Stimulated activated CD4-positive, alpha-beta T cell treated with anti-CD3 and anti-CD28 coated beads, TNF-alpha, amount 100 ng/mL, for 48 hours (primary cell): ENCODE results near the gene ATG2A.

ENCODE experiments used
- DNase-seq, 3 donors: peaks; one replicate each; pipeline ENCODE4 v3.0.0-alpha.2; 2020; ENCODE audit warnings: low read depth in 3 of 3

Gene ATG2A

DNA sequence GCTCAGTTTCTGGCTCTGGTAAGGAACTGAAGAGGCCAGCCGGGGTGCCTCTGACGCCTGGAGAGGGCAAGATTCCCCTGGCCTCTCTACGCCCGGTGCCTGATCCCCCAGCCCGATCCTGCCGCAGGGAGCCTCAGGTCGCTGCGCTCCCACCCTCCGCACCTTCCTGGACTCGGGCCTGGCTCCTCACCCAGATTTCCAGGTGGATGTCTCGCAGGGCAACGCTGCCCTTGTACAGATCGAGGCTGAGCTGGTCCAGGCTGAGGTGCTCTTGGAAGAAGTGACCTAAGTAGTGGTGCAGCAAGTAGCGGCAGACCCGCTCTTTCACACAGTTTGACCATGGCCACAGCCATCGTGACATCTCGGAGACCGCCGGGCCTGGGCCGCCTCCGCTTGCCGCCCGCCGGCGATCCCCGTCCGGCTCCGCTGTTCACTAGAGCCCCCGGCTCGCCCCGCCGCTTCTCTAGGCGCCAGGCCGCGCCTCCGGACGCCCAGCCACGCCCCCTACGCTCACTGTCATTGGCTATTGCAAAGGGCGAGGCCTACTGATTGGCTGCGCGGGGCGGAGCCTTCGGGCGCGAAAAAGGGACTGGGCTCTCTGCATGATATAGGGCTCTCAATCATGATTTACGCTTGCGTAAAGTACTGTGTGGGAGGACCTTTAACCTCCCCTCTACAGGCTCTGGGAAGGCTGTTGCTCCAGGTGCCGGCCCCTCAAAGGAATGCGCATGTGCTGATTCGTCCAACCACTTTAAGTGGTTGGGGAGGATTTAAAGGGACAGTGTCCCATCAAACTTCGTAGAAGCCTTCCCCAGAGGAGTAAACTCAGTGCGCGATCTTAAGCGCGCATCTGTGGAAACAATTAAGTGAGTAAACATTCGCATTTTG lies at the start of gene ATG2A:
ATG2A (minus strand) TSS at position 435 of the 888 bp plus-strand sequence; CDS start at position 361, 74 bp downstream.
- DNase-seq = peak; percentile 98 to 99 (median 99)

GRCh38 chr11:64963072-64963631 lies 46.1 kb upstream of the ATG2A start:
- no peak for DNase-seq

DNA sequence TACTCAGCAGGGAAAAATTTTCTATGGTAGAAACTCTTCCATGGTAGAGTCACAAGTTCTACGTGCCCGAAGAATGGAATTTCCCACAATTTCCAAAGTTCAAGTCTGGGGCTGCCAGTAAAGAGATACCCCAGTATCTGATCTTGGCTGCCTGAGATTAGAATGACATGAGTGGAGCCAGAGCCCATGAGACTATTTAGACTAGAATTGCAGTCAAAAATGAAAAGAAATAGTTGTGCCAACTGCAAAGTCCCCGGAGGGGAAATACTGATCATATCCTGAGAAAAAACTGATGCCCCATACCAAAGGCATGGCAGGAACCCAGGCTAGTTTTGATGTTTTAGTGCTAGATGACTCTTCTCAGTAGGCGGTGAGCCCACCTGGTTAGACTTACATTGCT lies 43.7 kb upstream of the ATG2A start:
- DNase-seq = no peak

GRCh38 chr11:64959498-64959897 lies 42.5 kb upstream of the ATG2A start:
- DNase-seq = no peak

- no peak for DNase-seq
Measured at GRCh38 chr11:64954201-64954600, 37.2 kb upstream of the ATG2A start.

- DNase-seq = no peak
Measured at GRCh38 chr11:64951529-64951928, 34.5 kb upstream of the ATG2A start.

GRCh38 chr11:64947208-64947814 lies 30.3 kb upstream of the ATG2A start:
- no peak for DNase-seq

DNA sequence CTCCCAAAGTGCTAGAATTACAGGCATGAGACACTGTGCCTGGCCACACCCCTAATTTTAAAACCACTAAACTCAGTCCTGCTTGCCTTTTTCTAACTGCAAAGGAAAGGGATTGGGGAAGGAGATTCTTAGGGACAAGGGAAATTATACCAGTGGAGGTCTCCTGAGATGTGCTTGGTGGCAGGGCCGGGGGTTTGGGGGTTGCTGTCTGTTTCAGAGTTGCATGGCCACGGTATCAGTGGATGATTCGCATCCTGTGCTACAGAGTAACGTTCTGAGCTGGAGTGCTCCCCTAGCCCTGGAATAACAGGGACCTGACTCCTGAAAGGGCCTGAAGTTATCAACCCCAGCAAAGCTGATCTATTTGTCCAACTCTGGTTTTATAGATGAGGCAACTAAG lies 19.5 kb upstream of the ATG2A start:
- no peak for DNase-seq

- DNase-seq = no peak
Measured at GRCh38 chr11:64935359-64936081, 18.5 kb upstream of the ATG2A start, which contains the start of gene GPHA2. TSS of gene GPHA2 (minus strand) at chr11:64935893. CDS start at chr11:64935460, 433 bp downstream.

DNA sequence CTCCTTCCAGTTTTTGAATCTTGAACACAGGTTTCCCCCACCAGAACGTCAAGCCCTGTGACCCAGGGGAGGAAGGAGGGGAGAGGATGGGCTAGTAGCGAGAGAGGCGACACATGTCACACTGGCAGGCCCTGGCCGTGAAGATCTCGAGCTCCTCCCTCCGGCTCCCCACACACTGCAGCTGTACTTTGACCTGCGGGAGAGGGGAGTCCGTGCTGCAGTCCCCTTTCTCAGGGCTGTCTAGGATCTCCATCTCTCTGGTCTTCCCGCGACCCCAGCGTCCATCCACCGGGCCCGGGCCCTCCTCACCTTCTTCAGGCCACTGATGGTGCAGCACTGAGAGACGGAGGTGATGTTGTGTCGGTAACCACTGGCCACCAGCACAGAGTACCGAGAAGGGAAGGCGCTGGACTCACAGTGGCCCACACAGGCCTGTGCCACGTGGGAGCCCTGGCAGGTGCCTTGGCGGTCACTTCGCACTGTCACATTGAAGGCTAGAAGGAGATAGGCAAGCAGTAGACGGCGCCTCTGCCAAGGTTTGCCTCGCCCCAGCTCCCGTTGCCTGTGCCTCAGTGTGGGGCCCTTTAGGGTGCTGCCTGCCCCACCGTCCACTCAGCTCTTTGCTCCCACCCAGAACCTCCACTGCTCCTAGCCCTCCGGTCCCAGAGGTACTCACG lies 17.8 kb upstream of the ATG2A start:
- DNase-seq = no peak

- no peak for DNase-seq
Measured at GRCh38 chr11:64933935-64934681, 17.1 kb upstream of the ATG2A start.

GRCh38 chr11:64933213-64933934 lies 16.4 kb upstream of the ATG2A start:
- DNase-seq = no peak

GRCh38 chr11:64932324-64932723 lies 15.3 kb upstream of the ATG2A start:
- no peak for DNase-seq

GRCh38 chr11:64931290-64931689 lies 14.3 kb upstream of the ATG2A start:
- no peak for DNase-seq

DNA sequence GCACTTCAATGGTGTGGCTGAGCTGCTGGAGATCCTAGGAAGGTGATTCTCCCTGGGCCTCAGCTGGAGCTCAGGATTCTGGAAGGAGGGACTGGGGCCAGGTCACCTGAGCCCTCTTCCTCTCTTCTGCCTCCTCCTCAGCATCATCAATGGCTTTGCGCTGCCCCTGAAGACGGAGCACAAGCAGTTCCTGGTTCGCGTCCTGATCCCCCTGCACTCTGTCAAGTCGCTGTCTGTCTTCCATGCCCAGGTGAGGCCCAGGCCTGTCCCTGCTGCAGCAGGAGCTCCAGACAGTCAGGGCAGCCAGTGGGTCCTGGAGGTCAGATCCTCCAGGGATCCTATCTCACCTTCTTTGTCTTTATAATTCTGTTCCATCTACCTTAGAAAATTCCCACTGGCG lies 13.3 kb upstream of the ATG2A start:
- no peak for DNase-seq

DNA sequence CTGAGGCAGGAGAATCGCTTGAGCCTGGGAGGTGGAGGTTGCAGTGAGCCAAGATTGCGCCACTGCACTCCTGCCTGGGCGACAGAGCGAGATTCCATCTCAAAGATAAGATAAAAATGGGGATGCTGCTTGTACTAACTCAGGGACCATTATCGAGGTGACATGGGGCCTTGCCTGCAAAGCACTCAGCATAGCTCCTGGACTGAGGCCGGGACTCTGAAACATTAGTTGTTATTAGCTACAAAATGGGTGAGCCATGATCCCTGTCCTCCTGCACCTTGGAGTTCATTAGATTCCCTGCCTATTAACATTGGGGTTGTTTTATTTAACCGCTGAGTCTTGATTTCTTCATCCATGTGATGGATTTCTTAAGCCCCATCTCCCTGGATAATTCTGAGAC lies 12.6 kb upstream of the ATG2A start:
- no peak for DNase-seq

DNA sequence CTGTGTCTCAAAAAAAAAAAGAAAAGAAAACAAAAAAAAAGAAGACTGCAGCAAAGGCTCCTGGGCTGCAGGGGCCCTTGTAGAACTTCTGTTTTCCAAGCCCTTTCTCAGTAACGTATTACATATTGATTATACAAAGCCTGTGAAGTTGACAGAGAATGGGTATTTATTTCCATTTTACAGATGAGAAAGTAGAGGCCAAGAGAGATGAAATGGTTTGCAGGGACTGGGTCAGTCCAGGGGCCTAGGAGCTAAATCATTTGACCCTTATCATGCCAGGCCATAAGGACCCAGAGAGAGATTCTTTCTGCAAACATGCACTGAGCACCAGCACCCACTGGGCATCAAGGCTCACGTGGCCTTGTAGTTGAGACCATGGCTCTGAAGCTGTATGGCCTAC lies 11.9 kb upstream of the ATG2A start:
- no peak for DNase-seq

GRCh38 chr11:64926689-64927088 lies 9.7 kb upstream of the ATG2A start:
- no peak for DNase-seq

DNA sequence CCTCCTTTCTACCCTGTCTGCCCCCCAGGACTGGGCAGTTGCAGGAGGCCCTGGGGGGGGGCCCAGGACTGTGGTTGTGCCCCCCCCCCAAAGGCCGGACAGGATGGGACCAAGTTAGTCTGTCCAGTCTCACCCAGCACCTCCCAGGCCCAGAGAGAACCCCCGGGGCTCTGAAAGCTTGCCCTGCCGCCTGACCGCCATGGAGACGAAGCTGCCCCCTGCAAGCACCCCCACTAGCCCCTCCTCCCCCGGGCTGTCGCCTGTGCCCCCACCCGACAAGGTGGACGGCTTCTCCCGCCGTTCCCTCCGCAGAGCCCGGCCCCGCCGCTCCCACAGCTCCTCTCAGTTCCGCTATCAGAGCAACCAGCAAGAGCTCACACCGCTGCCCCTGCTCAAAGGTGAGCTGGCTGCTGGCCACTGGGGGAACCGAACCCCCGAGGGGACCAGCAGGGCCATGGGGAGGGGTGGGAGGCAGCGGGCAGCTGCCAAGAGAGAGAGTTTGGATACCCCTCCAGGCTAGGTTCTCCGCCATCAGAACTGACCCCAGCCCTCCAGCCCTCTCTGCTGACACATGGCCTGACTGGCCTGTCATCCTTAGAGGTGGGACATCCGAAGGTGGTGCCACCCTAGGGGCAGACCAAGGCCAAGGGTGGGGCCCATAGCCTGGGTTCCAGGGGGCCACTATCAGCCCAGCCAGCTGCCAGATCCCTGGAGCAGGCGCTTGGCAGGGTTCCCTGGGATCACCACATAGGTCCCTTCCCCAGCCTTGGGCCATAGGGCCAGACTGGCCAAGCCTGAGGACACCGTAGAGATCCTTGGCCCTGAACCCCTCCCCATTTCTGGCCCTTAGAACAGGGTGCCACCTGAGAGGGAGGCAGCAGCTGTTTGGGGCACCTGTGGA lies 8.8 kb upstream of the ATG2A start:
- DNase-seq = no peak
